K562 (cell line): Measurements from ENCODE around the gene RELA. TPM values are rescaled to one million over a fixed set of nuclear protein-coding genes. Genes with fewer than 3 reads are reported as not detected.

ENCODE experiments used
- ARHGAP35 ChIP-seq: fragments of 450-650 bp; IDR thresholded peaks from 2 replicates; pipeline ENCODE4 v1.6.1; 2018; ENCODE audit not compliant: partially characterized antibody
- EGR1 ChIP-seq: fragments of 450-650 bp; conservative IDR thresholded peaks from 2 replicates; pipeline ENCODE4 v1.6.1; 2017; ENCODE audit warnings: mild to moderate bottlenecking
- ELF4 ChIP-seq: fragments of 450-650 bp; formaldehyde crosslinking; IDR thresholded peaks from 2 replicates; pipeline ENCODE4 v1.4.0; 2022; ENCODE audit warnings: missing genetic modification characterization
- ETV1 ChIP-seq: fragments of 450-650 bp; conservative IDR thresholded peaks from 2 replicates; pipeline ENCODE4 v1.6.1; 2016; ENCODE audit warnings: missing genetic modification characterization, control low read depth, low read depth, missing compliant biosample characterization
- GMEB1 ChIP-seq: fragments of 250-450 bp; sonication (Bioruptor Pico); IDR thresholded peaks from 2 replicates; pipeline ENCODE4 v1.4.0; 2020; ENCODE audit warnings: mild to moderate bottlenecking
- HINFP ChIP-seq: fragments of 450-650 bp; conservative IDR thresholded peaks from 2 replicates; pipeline ENCODE4 v1.6.1; 2016; ENCODE audit warnings: missing genetic modification characterization, low read depth, mild to moderate bottlenecking, control low read depth, missing compliant biosample characterization
- HMG20B ChIP-seq: fragments of 250-450 bp; sonication (Bioruptor Pico); IDR thresholded peaks from 2 replicates; pipeline ENCODE4 v1.5.0; 2021; ENCODE audit warnings: mild to moderate bottlenecking
- KAT8 ChIP-seq: fragments of 450-650 bp; IDR thresholded peaks from 2 replicates; pipeline ENCODE4 v1.6.1; 2016; ENCODE audit warnings: low read depth, mild to moderate bottlenecking
- KDM4B ChIP-seq, 2 experiments: fragments of 450-650 bp in 1 of 2; sonication (generic) in 1 of 2; IDR thresholded peaks; 2 replicates each; pipeline ENCODE4 v1.6.1; 2016 to 2017; ENCODE audit warnings: borderline replicate concordance in 2 of 2, antibody characterized with exemption in 1 of 2, low read depth in 1 of 2, mild to moderate bottlenecking in 1 of 2
- MECOM ChIP-seq: fragments of 250-450 bp; sonication (Bioruptor Pico); IDR thresholded peaks from 2 replicates; pipeline ENCODE4 v1.8.0; 2022; ENCODE audit warnings: inconsistent platforms
- MLLT1 ChIP-seq, 2 experiments: fragments of 450-650 bp; IDR thresholded peaks; 2 replicates each; pipeline ENCODE4 v1.6.1; 2016
- PATZ1 ChIP-seq: fragments of 250-450 bp; sonication (Bioruptor Pico); IDR thresholded peaks from 2 replicates; pipeline ENCODE4 v1.5.0; 2020; ENCODE audit warnings: mild to moderate bottlenecking, borderline replicate concordance
- RBM15 ChIP-seq: fragments of 200-400 bp; formaldehyde crosslinking; IDR thresholded peaks from 2 replicates; pipeline ENCODE4 v1.6.1; 2018; ENCODE audit warnings: mild to moderate bottlenecking, low read length, moderate library complexity; ENCODE audit not compliant: insufficient read depth
- SIX5 ChIP-seq, 2 experiments: IDR thresholded peaks; 2 replicates each; pipeline ENCODE4 v1.6.1; 2011; ENCODE audit warnings: low read length in 2 of 2, borderline replicate concordance in 1 of 2, low read depth in 1 of 2, mild to moderate bottlenecking in 1 of 2, moderate library complexity in 1 of 2; ENCODE audit not compliant: insufficient read depth in 1 of 2
- SMARCA4 ChIP-seq: fragments of 450-650 bp; IDR thresholded peaks from 2 replicates; pipeline ENCODE4 v1.6.1; 2016
- ZNF253 ChIP-seq: fragments of 250-450 bp; sonication (Bioruptor Pico); conservative IDR thresholded peaks from 2 replicates; pipeline ENCODE4 v1.6.1; 2021; ENCODE audit warnings: mild to moderate bottlenecking
- ZNF347 ChIP-seq: fragments of 450-650 bp; formaldehyde crosslinking; IDR thresholded peaks from 2 replicates; pipeline ENCODE4 v1.4.0; 2020; ENCODE audit warnings: low read depth, mild to moderate bottlenecking, moderate library complexity
- polyA plus RNA-seq, 8 experiments: library from polyadenylated mRNA; depleted of rRNA in 4 of 8; stranded (reverse) in 5 of 8; unstranded in 3 of 8; fragments of >200 nt; fragmentation: Nextera tagmentation in 2 of 8; fragmentation: Illumina TruSeq in 1 of 8; extraction: Ambion mirVana in 2 of 8; extraction: Trizol in 1 of 8; gene quantifications; 2 replicates each; pipeline versions ENCODE4 v1.2.1 to v1.2.3, GENCODE V29; 2011 to 2014; ENCODE audit warnings: inconsistent platforms in 1 of 8, missing spikeins in 1 of 8
- total RNA-seq, 7 experiments: library from RNA; depleted of rRNA in 6 of 7; stranded (reverse); fragments of >200 nt in 6 of 7; fragmentation: Illumina TruSeq in 2 of 7; extraction: Trizol in 2 of 7; gene quantifications; 2 replicates each; pipeline versions ENCODE4 v1.2.1 to v1.2.3, GENCODE V29; 2011 to 2021; ENCODE audit warnings: low replicate concordance in 1 of 7
- TF ChIP-seq, protein P1 (sequence below): fragments of 450-650 bp; IDR thresholded peaks from one replicate; pipeline ENCODE4 v1.6.1; 2018; ENCODE audit warnings: mild to moderate bottlenecking, moderate library complexity; ENCODE audit not compliant: partially characterized antibody

Gene RELA
- total and polyA plus RNA-seq, 9 of the 15 experiments (the other 6 are each of a cell fraction or from before 2014, with no cell fraction given), result 6.0 to 67.4 (median 20.6) TPM

DNA sequence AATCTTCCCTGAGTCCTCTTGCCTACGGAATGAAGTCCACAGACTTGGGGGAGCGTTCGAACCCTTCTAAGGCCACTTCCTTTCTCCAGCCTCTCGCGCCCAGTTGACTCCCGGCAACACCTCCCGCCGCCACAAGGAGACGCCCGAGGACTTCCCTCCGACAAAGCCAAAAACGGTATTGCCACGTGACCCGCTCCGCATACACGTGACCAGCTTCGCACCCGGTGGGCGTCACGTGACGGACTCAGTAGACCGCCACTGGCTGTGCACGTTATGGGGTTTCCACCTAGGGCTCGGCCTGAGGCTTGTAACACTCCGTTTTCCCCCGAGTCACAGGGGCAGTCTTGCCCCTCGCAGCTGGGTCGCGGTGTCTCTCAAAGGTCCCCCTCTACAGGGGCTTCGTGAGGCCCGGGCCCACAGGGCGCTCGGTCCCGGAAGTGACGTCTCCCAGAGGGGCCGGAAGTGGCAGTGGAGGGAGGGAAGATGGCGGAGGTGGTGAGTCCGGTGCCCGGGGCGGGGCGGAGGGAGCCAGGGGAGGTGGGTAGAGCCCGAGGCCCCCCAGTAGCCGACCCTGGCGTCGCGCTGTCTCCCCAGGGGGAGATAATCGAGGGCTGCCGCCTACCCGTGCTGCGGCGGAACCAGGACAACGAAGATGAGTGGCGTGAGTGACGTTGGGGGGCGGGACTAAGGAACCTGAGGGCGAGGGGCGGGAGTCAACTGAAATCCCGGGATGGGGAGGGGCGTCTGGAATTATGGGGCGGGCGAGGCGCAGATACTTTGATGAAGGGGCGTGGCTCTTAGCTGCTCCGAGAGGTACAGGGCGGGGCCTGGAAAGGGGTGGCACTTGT is 49.3 kb upstream of the RELA start, which contains the start of gene KAT5 (continued):
- TF ChIP-seq ELF4 (CRISPR knock-in tag) (peak; percentile 43; the same call in 1 of the 2 replicates), GMEB1 (CRISPR knock-in tag) (peak; percentile 74), HINFP (tag) (peak; percentile 40; the same call in 1 of the 2 replicates), ETV1 (tag) (peak; percentile 93), ARHGAP35 (no peak), SIX5 (IDR thresholded peaks at IDR 0.05; ENCODE audit: borderline replicate concordance in 1 of 2, insufficient read depth in 1 of 2, low read depth in 1 of 2, low read length in 2 of 2) (peak; percentile 16 to 23; a peak in 1 of 4 replicates), PATZ1 (CRISPR knock-in tag) (no peak), HMG20B (CRISPR knock-in tag) (no peak), RBM15 (no peak), MLLT1 (IDR thresholded peaks at IDR 0.05) (0 out of 4 replicates have a peak, but pooled peaks of 1 of the 2 experiments have one; percentile 65), KDM4B (IDR thresholded peaks at IDR 0.05; ENCODE audit: borderline replicate concordance in 2 of 2, low read depth in 1 of 2) (peak in 1 of 2 experiments; percentile 93; a peak in 2 of 4 replicates), ZNF347 (CRISPR knock-in tag) (no peak), MECOM (CRISPR knock-in tag) (peak; percentile 88), KAT8 (peak; percentile 84; the same call in 1 of the 2 replicates), SMARCA4 (no peak), EGR1 (peak; percentile 53), ZNF253 (no peak)
- TF ChIP-seq, protein P1, sequence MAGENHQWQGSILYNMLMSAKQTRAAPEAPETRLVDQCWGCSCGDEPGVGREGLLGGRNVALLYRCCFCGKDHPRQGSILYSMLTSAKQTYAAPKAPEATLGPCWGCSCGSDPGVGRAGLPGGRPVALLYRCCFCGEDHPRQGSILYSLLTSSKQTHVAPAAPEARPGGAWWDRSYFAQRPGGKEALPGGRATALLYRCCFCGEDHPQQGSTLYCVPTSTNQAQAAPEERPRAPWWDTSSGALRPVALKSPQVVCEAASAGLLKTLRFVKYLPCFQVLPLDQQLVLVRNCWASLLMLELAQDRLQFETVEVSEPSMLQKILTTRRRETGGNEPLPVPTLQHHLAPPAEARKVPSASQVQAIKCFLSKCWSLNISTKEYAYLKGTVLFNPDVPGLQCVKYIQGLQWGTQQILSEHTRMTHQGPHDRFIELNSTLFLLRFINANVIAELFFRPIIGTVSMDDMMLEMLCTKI, result no peak
